ENCODE data around the gene ZZZ3. TPM values are rescaled to one million over a fixed set of nuclear protein-coding genes. Genes with fewer than 3 reads are reported as not detected.

ZZZ3 gene
- total and polyA plus RNA-seq, 10 of the 15 experiments (the other 5 are each of a cell fraction or from before 2014, with no cell fraction given) = 10.5 to 44.1 (median 29.5) TPM

- TF ChIP-seq ZNF687 (IDR thresholded peaks at IDR 0.05) (peak; percentile 41; the same call in 1 of the 2 replicates), ZNF274 (IDR thresholded peaks at IDR 0.05; ENCODE audit: insufficient read depth, insufficient read length) (no peak), ZNF622 (IDR thresholded peaks at IDR 0.05) (no peak), KAT2A (conservative IDR thresholded peaks at IDR 0.05; ENCODE audit: control insufficient read depth, low read depth, low read length) (no peak), POU2F2 (IDR thresholded peaks at IDR 0.05; ENCODE audit: borderline replicate concordance, low read depth, low read length) (no peak), BCLAF1 (IDR thresholded peaks at IDR 0.05) (no peak), MYC (IDR thresholded peaks at IDR 0.05; ENCODE audit: insufficient read depth, insufficient read length, insufficient replicate concordance, low read length, severe bottlenecking) (peak; percentile 84), PKNOX1 (IDR thresholded peaks at IDR 0.05) (peak; percentile 48), PML (IDR thresholded peaks at IDR 0.05; ENCODE audit: low read length) (peak; percentile 86), SKIL (IDR thresholded peaks at IDR 0.05; ENCODE audit: low read depth, poor library complexity, severe bottlenecking) (peak; percentile 86), NRF1 (conservative IDR thresholded peaks at IDR 0.05; ENCODE audit: low read depth, low read length) (no peak), SIX5 (IDR thresholded peaks at IDR 0.05; ENCODE audit: low read depth, low read length, severe bottlenecking) (peak; percentile 33), HCFC1 (IDR thresholded peaks at IDR 0.05; ENCODE audit: low read length) (peak; percentile 60), TBL1XR1 (IDR thresholded peaks at IDR 0.05; ENCODE audit: low read depth, low read length) (no peak; the same call in 1 of the 2 replicates), ATF7 (IDR thresholded peaks at IDR 0.05; ENCODE audit: low read depth) (no peak; the same call in 1 of the 2 replicates), IRF3 (IDR thresholded peaks at IDR 0.05) (no peak), JUND (IDR thresholded peaks at IDR 0.05; ENCODE audit: low read depth, low read length) (0 out of 2 replicates have a peak, but pooled peaks have one; percentile 6), RAD21 (IDR thresholded peaks at IDR 0.05; ENCODE audit: insufficient read depth, low read depth, low read length) (no peak)
These were observed at the start of gene ZZZ3 (continued) for GRCh38 chr1:77682460-77683159.

Data from GM12878 (cell line).